NCI-H1105 (cell line): ENCODE data around the gene STAM2.
"Not testable (repeated sequence)": the region's sequence is repeated elsewhere in the genome, so short reads cannot be mapped to it uniquely, and the experiment has no call there.

Experiments
- DNase-seq: peaks from one replicate; lab custom pipeline; 2025; lab: John Stamatoyannopoulos, UW

Gene STAM2

GRCh38 chr2:152106464-152106863 is 69.1 kb downstream of the STAM2 start:
- no peak for DNase-seq

DNA sequence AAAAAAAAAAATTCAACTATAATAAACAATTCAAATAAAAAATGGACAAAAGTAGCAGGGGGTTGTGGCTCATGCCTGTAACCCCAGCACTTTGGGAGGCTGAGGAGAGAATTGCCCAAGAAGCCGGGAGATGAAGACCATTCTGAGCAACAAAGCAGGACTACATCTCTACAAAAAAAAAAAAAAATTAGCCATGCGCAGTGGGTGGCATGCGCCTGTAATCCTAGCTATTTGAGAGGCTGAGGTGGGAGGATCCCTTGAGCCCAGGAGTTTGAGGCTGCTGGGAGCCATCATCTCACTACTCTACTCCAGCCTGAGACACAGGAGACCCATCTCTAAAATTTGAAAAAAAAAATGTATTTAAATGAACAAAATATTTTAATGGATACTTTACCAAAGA is 72.3 kb downstream of the STAM2 start:
- no peak for DNase-seq

GRCh38 chr2:152100961-152101360 is 74.6 kb downstream of the STAM2 start:
- no peak for DNase-seq

DNA sequence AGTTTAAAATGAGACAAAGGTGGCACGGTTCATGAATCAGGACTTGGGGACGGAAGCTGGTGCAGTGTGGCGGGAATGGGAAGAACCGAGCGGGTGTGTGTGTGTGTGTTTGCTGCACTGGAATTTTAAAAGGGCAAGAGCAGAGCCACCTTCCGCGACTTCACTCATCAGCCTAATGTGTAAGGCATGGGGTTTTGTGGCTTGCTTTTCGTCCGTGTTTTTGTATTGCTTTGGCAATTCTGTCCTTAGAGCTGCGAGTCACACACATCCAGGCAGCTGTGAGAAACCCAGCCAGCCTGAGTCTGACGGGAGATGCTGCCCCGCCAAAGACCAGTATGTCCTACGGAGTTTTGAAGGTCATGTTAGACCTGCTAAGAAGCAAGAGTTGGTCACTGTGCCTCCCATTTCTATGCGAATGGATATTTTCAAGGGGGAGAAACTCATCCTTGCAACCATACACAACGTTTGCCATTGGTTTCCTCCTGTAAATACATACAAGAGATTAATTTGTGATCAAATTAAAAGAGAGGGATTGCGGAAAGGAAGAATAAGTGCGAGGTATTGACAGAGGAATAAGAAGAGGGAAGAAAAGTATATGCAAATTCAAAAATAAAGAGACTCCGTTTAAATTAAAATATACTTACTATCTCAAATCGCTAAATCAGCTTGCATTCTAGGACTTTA is 76.1 kb downstream of the STAM2 start:
- DNase-seq: no peak

DNA sequence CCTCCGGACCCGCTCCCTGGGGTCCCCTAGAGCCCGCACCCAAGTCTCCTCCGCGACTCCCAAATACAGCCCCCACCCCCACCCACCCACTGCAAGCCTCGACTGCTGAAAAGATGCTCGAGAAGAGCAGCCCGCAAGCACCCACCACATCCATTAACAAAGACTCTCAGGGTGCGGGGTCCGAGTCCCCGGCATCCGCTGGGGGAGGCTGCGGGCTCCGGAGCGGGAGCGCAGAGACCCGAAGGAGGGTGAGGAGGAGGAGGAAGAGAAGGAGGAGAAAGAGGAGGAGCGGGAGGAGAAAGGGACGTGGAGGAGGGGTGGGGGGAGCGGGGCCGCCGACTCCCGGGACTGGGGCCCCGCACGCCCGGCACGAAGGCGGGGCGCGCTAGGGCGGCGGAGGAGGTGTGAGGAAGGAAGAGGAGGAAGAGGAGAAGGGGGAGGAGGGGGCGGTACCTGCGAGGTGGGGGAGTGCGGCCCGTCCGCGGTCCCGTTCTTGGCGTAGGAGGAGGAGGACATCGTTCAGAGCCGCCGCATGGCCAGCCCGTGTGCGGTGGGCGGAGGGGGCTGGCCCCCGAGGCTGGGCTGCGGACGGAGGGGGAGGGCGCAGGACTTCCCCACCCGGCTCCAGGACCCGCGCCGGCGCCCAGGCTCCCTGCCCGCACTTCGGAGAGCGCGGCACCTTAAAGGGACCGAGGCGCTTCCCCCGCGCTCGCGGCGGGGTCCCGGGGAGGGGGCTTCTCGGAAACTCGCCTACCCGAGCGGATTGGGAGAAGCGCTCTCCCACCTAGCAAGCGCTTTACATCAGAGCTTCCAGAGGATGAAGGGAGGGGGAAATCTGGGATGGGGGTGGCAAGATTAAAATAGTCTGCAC is 76.8 kb downstream of the STAM2 start, which contains the start of gene CACNB4:
Gene CACNB4, minus strand, starts transcription at position 549 of the 871 bp plus-strand sequence.
- no peak for DNase-seq

DNA sequence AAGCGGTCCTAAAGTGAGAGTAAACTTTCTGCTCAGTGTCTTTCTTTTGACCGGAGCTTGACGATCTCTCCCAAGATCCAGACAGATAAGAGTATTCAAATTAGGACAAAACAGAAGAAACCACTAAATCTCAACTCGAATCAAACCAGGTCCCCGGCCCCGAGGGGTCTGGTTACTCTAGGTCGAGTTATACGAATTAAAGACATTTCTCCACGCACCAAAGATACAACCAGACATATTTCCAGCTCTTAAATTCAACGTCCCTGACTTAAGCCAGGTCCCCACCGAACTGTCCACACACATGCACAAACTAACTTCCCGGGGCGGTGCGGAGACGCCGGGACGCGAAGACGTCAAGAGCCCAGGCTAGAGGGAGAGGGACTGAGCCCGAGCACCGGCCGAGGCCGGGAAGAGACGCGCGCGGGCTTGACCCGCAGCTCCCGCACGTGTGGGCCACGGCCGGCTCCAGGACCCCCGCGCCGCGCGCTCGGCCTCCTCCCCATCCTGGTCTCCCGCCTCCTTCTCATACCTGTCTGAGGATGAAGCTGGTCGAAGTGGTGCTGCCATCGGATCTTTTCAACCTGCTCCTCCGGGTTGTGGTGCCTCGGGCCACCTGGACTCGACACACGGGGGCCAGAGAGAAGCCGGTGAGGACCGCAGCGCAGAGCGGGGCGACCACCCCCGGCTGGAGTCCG is 77.6 kb downstream of the STAM2 start:
- DNase-seq: no peak

DNA sequence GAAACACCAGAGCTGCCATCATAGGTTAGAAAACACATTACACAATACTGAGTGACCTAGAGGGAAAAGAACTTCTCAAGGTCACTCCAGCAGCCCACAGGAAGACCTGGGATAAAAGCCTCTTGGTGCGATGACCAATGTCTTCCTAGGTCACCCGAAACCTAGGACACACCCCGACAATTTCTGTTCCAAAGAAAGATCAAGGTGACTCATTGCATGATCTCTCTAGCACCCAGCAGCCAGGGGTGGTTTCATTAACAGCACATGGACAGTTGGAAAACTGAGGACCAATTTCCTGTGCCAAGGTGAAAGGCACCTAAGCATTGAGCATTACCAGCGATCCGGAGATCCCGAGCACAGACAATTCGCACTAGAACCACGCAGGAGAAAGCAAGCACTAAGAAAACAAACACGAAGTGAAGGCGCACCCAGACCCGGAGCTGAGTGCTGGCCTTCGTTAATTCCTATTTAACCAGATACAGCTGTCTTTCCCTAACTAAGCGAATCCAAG is 78.2 kb downstream of the STAM2 start:
- no peak for DNase-seq

GRCh38 chr2:152095146-152095545 is 80.4 kb downstream of the STAM2 start:
- no peak for DNase-seq

DNA sequence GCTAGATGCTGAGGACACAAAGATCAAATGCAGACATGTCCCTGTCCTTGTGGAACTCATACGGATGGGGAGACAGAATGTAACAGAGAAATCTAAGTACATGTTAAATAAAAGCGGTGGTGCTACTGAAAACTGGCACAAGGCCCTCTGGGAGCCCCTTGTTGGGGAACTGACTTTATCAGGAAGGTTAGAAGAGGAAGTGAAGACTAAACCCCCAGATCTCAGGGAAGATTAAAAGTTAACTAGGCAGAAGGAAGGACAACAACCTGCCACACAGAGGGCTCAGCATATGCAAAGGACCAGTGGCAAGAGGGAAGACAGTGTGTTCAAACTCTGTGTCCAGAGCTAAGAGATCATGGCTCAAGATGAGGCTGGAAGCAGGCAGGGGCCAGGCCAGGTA is 81.5 kb downstream of the STAM2 start:
- DNase-seq: no peak

- peak; percentile 86 for DNase-seq
Observed at GRCh38 chr2:152093464-152093863, 82.1 kb downstream of the STAM2 start.

DNA sequence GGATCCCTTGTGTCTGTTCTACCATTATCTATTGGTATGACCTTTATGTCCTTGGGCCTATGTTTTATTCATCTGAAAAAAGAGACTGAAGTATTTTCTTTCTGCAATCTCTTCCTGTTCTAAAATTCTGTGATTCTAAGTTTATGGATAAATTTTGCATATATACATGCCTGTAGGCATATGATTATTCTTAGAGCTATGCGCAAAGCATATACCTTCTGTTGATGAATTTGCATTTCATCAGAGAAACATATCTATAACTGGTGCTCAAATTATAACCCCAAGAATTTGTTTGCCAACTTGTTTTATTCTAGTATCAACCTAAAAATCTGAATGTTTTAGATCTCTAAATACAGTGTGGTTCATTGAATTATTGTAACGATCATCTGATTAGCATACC is 83.5 kb downstream of the STAM2 start:
- DNase-seq: no peak

DNA sequence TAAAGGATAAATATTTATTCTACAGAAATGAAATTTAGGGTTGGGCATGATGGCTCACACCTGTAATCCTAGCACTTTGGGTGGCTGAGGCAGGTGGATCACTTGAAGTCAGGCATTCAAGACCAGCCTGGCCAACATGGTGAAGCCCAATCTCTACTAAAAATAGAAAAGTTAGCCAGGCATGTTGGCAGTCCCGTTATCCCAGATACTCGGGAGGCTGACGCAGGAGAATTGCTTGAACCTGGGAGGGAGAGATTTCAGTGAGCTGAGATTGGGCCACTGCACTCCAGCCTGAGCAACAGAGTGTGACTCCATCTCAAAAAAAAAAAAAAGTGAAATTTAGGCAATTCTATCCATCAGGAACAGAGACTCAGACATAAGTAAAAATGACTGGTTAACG is 84.8 kb downstream of the STAM2 start:
- not testable (repeated sequence) for DNase-seq

DNA sequence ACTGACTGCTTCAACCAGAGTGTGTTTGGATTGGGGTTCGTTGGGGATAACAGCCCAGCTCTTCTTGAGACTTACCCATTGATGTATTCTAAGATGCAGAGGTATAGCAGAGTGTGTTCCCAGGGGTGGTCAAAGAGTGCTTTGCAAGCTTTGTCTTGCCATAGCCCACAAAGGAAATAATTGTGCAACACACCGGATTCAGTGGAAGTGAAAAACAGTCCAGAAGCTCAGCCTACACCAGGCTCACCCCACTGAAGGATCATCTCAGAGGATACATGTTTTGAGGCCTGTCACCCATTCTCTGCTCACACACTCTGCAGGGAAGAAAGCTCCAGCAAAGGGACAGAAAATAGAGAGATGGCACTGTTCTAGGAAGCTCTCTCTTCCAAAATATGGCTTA is 86.3 kb downstream of the STAM2 start:
- DNase-seq: no peak

GRCh38 chr2:152088006-152088405 is 87.6 kb downstream of the STAM2 start:
- DNase-seq: no peak

GRCh38 chr2:152086231-152086630 is 89.3 kb downstream of the STAM2 start:
- peak; percentile 42 for DNase-seq

DNA sequence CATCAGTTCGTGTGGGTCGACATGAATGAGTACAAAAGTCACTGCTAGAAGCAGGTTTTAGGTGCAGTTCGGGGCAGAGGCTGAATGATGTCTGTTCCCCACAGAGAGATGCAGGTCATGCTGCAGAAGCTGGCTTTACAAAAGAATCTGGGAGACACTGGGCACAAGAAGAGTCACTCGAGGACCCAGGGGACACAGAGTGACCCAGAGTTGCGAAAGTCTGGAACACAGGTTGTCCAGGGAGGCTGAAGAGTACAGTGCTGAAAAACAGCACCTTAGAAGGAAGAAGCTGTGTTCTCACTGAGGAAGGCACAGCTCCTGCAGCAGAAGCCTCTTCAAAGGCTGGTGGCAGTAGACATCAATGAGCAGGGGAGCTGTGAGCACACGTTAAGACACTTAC is 91.5 kb downstream of the STAM2 start:
- DNase-seq: no peak

- no peak for DNase-seq
Observed at GRCh38 chr2:152083202-152083875, 92.2 kb downstream of the STAM2 start.

DNA sequence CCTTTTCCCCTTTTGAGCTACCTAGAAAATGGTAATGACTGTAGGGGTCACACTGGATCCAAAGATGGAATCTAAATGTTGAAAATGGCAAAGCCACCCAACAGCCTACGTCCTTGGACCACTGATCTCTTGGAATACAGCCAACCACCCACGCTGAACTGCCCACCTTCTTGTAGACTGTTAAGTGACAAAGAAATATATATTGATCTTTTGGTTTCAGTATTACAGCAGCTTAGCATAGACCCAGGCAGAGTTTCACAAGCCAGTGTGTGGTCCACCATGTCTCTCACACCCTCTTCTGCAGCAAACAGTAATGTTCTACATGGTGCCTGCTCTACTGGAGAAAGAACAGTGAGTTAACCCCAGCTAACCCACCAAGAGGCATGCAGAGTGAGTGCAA is 96.9 kb downstream of the STAM2 start:
- DNase-seq: no peak

DNA sequence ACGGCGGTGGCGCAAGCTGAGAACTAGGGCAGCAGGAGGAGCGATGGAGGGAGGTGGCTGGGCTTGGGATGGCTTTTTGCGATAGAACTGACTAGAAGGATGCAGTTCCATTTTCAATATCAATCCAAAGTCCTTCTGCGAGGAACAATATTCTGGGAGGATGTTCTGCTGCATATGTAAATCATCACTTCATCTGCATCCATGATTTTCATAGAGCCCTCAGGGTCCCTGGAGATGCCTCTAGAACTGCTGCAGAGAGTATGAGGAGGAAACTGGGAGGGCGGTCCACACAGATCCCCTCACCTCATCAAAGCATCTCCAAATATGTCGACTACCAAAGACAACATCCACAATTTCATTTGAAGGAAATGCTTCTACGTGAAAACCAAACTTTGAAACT is 97.5 kb downstream of the STAM2 start:
- DNase-seq: no peak

DNA sequence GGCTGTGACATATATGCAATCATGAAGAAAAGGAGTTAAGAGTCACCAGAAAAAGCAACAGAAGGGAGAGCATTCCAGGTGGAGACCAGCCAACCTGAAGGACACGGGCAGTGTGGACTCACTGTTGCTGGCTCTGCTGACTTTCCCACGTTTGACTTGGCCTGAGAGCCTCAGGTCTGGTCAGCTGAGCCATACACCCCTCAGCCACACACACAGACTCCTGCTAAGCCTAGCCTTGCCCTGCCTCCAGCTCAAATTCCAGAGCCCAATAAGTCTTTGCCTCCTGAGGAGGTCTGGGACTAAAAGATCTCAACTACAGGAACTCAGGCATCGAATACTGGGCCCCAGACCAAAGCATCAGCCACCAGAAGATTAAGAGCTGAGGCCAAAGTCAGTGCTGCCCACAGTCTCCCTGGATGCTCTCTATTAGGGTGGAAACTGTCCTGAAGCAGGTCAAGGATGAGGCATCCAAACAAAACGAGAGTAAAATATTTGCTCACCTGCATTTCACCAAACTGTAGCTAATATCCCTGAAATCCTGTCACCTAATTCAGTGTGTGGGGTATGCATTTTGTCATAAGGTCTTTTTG is 100.0 kb downstream of the STAM2 start:
- DNase-seq: no peak

DNA sequence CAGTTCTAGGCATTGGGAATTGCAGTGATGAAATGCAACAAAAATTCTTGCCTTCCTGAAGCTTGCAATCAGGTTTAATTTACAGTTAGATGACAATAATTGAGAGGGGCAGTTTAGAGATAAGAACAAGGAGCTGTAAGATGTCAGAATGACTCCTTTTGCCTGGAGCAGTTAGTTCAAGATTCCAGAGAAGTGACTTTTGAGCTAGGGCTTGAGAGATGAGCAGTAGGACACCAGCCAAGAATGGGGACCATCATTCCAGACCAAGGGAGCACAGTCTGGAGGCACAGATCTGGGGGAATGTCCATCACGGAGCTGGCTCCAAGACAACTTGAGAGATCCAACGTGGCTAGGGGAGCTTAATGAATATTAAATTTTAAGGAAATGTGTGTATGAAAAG is 103.6 kb downstream of the STAM2 start:
- no peak for DNase-seq

GRCh38 chr2:152071518-152071917 is 104.0 kb downstream of the STAM2 start:
- no peak for DNase-seq
